B cell (primary cell): ENCODE data around the gene ZER1.

Experiments used
- EZH2 ChIP-seq: IDR thresholded peaks from 2 replicates; pipeline ENCODE4 v1.6.1; 2012; ENCODE audit warnings: borderline replicate concordance, low read depth, mild to moderate bottlenecking, moderate library complexity, low read length; ENCODE audit not compliant: insufficient read depth, poor library complexity, severe bottlenecking
- TF ChIP-seq, protein P1 (sequence below): fragments of 200-600 bp; IDR thresholded peaks from one replicate; pipeline ENCODE4 v1.8.0; 2022; ENCODE audit warnings: antibody characterized with exemption, mild to moderate bottlenecking

DNA sequence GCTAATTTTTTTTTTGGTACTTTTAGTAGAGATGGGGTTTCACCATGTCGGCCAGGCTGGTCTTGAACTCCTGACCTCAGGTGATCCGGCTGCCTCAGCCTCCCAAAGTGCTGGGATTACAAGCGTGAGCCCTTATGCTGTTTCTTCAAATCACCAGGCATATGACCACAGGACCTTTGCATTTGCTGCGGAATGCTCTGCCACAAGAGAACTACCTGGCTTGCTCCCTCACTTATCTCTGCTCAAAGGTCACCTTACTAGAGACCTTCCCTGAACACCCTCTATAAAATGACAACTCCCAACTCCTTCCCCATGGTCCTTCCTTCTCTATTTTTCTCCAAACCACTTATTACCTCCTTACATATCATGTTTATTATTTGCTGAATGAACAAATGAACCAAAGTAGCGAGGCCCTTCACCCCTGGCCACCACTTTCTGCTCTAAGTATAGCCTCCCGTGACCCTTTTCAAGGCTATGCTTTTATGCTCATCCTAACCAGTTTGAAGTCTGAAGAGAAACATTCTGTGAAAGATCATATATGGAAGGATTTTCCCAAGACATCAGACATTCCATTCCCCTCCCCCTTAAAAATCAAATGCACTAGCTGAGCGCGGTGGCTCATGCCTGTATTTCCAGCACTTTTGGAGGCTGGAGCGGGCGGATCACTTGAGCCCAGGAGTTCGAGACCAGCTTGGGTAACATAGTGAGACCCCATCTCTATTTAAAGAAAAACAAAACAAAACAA lies 1.3 kb downstream of the ZER1 start:
- TF ChIP-seq, protein P1, sequence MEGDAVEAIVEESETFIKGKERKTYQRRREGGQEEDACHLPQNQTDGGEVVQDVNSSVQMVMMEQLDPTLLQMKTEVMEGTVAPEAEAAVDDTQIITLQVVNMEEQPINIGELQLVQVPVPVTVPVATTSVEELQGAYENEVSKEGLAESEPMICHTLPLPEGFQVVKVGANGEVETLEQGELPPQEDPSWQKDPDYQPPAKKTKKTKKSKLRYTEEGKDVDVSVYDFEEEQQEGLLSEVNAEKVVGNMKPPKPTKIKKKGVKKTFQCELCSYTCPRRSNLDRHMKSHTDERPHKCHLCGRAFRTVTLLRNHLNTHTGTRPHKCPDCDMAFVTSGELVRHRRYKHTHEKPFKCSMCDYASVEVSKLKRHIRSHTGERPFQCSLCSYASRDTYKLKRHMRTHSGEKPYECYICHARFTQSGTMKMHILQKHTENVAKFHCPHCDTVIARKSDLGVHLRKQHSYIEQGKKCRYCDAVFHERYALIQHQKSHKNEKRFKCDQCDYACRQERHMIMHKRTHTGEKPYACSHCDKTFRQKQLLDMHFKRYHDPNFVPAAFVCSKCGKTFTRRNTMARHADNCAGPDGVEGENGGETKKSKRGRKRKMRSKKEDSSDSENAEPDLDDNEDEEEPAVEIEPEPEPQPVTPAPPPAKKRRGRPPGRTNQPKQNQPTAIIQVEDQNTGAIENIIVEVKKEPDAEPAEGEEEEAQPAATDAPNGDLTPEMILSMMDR, result no peak
- TF ChIP-seq EZH2, result no peak
